DND-41 (cell line): ENCODE measurements around the gene SRCIN1.

ENCODE experiments used
- EZH2 ChIP-seq: IDR thresholded peaks from 3 replicates; pipeline ENCODE4 v1.6.1; 2012; ENCODE audit warnings: borderline replicate concordance, low read depth, mild to moderate bottlenecking, moderate library complexity, low read length, inconsistent platforms; ENCODE audit not compliant: severe bottlenecking
- TF ChIP-seq, protein P1 (sequence below): IDR thresholded peaks from 2 replicates; pipeline ENCODE4 v1.5.1; 2012; ENCODE audit warnings: borderline replicate concordance, low read length, moderate library complexity, mild to moderate bottlenecking; ENCODE audit not compliant: poor library complexity, severe bottlenecking; ENCODE audit errors: extremely low read depth

DNA sequence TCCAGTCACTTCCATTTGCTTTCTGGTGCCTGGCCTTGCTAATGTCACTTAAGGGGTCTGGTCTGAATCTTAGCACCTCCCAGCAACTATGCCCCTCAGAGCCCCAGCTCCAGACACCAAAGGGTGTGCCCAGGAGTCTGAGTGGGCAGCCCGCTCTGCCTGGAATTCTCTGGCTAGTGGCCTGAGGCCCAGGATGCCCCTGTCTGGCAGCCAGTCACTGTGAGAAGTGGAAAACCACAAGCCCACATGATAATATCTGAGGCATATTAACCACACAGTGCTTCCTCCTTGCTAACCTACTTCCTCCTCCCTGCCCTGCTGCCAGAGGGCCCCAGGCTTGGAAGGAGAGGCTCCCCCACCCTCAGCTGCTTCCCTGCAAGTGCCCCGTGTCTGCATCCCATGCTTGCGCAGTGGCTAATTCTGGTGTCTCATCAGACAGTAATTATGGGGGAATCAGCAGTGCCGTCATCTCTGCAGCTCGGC, 14.0 kb downstream of the SRCIN1 start:
- TF ChIP-seq, protein P1, sequence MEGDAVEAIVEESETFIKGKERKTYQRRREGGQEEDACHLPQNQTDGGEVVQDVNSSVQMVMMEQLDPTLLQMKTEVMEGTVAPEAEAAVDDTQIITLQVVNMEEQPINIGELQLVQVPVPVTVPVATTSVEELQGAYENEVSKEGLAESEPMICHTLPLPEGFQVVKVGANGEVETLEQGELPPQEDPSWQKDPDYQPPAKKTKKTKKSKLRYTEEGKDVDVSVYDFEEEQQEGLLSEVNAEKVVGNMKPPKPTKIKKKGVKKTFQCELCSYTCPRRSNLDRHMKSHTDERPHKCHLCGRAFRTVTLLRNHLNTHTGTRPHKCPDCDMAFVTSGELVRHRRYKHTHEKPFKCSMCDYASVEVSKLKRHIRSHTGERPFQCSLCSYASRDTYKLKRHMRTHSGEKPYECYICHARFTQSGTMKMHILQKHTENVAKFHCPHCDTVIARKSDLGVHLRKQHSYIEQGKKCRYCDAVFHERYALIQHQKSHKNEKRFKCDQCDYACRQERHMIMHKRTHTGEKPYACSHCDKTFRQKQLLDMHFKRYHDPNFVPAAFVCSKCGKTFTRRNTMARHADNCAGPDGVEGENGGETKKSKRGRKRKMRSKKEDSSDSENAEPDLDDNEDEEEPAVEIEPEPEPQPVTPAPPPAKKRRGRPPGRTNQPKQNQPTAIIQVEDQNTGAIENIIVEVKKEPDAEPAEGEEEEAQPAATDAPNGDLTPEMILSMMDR, result no peak
- TF ChIP-seq EZH2, result no peak
